GM12878 (cell line): Measurements from ENCODE around the gene UXT. TPM values are rescaled to one million over a fixed set of nuclear protein-coding genes. Genes with fewer than 3 reads are reported as not detected.

Source experiments
- BACH1 ChIP-seq: fragments of 450-650 bp; IDR thresholded peaks from 2 replicates; pipeline ENCODE4 v1.6.1; 2017; ENCODE audit warnings: mild to moderate bottlenecking, borderline replicate concordance
- BCL11A ChIP-seq: IDR thresholded peaks from 2 replicates; pipeline ENCODE4 v1.6.1; 2011; ENCODE audit warnings: low read depth, low read length
- BCL3 ChIP-seq: IDR thresholded peaks from 2 replicates; pipeline ENCODE4 v1.6.1; 2011; ENCODE audit warnings: borderline replicate concordance, low read depth, mild to moderate bottlenecking, moderate library complexity, low read length; ENCODE audit not compliant: insufficient read depth, poor library complexity, severe bottlenecking
- CBFB ChIP-seq: IDR thresholded peaks from 2 replicates; pipeline ENCODE4 v1.6.1; 2016; ENCODE audit warnings: antibody characterized with exemption, low read depth
- CBX5 ChIP-seq: sonication (generic); IDR thresholded peaks from 2 replicates; pipeline ENCODE4 v1.6.1; 2016; ENCODE audit warnings: low read depth, moderate library complexity, mild to moderate bottlenecking, inconsistent platforms
- CHD4 ChIP-seq: fragments of 200-600 bp; sonication (generic); IDR thresholded peaks from 2 replicates; pipeline ENCODE4 v1.6.1; 2016; ENCODE audit warnings: mild to moderate bottlenecking
- DPF2 ChIP-seq: fragments of 450-650 bp; IDR thresholded peaks from 2 replicates; pipeline ENCODE4 v1.6.1; 2017; ENCODE audit warnings: mild to moderate bottlenecking
- EED ChIP-seq: sonication (generic); IDR thresholded peaks from 2 replicates; pipeline ENCODE4 v1.6.1; 2016; ENCODE audit warnings: antibody characterized with exemption, low read depth
- EP300 ChIP-seq, 2 experiments: fragments of 150-350 bp in 1 of 2; IDR thresholded peaks; 2 replicates each; pipeline ENCODE4 v1.6.1; 2011 to 2012; ENCODE audit warnings: low read depth in 2 of 2, low read length in 2 of 2, borderline replicate concordance in 1 of 2, improper control_type of control experiment in 1 of 2, inconsistent platforms in 1 of 2; ENCODE audit not compliant: control insufficient read depth in 1 of 2
- ETV6 ChIP-seq, 2 experiments: fragments of 450-650 bp in 1 of 2; IDR thresholded peaks in 1 of 2; conservative IDR thresholded peaks in 1 of 2; 2 replicates each; pipeline ENCODE4 v1.6.1; 2014; ENCODE audit warnings: antibody characterized with exemption in 1 of 2, borderline replicate concordance in 1 of 2, low read depth in 1 of 2, mild to moderate bottlenecking in 1 of 2, moderate library complexity in 1 of 2
- FOXM1 ChIP-seq: IDR thresholded peaks from 2 replicates; pipeline ENCODE4 v1.6.1; 2012; ENCODE audit warnings: low read depth, mild to moderate bottlenecking, inconsistent platforms, low read length, moderate library complexity
- GABPA ChIP-seq: IDR thresholded peaks from 2 replicates; pipeline ENCODE4 v1.6.1; 2014; ENCODE audit warnings: antibody characterized with exemption, low read depth, mild to moderate bottlenecking, inconsistent platforms
- HCFC1 ChIP-seq: fragments of 150-350 bp; IDR thresholded peaks from 2 replicates; pipeline ENCODE4 v1.6.1; 2014; ENCODE audit warnings: low read length
- HDAC2 ChIP-seq: fragments of 200-600 bp; sonication (generic); IDR thresholded peaks from 2 replicates; pipeline ENCODE4 v1.6.1; 2017
- IKZF1 ChIP-seq: fragments of 450-650 bp; conservative IDR thresholded peaks from 2 replicates; pipeline ENCODE4 v1.6.1; 2017; ENCODE audit warnings: antibody characterized with exemption, mild to moderate bottlenecking
- MAX ChIP-seq: IDR thresholded peaks from 2 replicates; pipeline ENCODE4 v1.6.1; 2012; ENCODE audit warnings: low read depth, low read length, improper control_type of control experiment
- MEF2B ChIP-seq: fragments of 450-650 bp; IDR thresholded peaks from 2 replicates; pipeline ENCODE4 v1.6.1; 2018; ENCODE audit warnings: mild to moderate bottlenecking, moderate library complexity; ENCODE audit not compliant: partially characterized antibody, poor library complexity, severe bottlenecking
- NRF1 ChIP-seq: conservative IDR thresholded peaks from 2 replicates; pipeline ENCODE4 v1.6.1; 2011; ENCODE audit warnings: mild to moderate bottlenecking, low read depth, low read length, improper control_type of control experiment
- SIN3A ChIP-seq: IDR thresholded peaks from 2 replicates; pipeline ENCODE4 v1.6.1; 2012; ENCODE audit warnings: low read depth, low read length, improper control_type of control experiment
- SP1 ChIP-seq: IDR thresholded peaks from one replicate; pipeline ENCODE4 v1.6.1; 2011; ENCODE audit warnings: low read depth, low read length
- SRF ChIP-seq, 2 experiments: IDR thresholded peaks; 2 replicates each; pipeline ENCODE4 v1.6.1; 2011; ENCODE audit warnings: low read depth in 2 of 2, low read length in 2 of 2, mild to moderate bottlenecking in 1 of 2, moderate library complexity in 1 of 2
- TCF7 ChIP-seq: IDR thresholded peaks from 2 replicates; pipeline ENCODE4 v1.6.1; 2014; ENCODE audit warnings: antibody characterized with exemption, borderline replicate concordance
- YY1 ChIP-seq: IDR thresholded peaks from 2 replicates; pipeline ENCODE4 v1.6.1; 2011; ENCODE audit warnings: low read depth, mild to moderate bottlenecking, low read length
- ZNF207 ChIP-seq: fragments of 450-650 bp; IDR thresholded peaks from 2 replicates; pipeline ENCODE4 v1.6.1; 2014; ENCODE audit warnings: antibody characterized with exemption, mild to moderate bottlenecking, borderline replicate concordance
- polyA plus RNA-seq, 11 experiments: library from polyadenylated mRNA; depleted of rRNA in 4 of 11; unstranded in 6 of 11; stranded (reverse) in 5 of 11; fragments of >200 nt; fragmentation: Nextera tagmentation in 4 of 11; fragmentation: Illumina TruSeq in 1 of 11; extraction: Ambion mirVana in 4 of 11; extraction: Trizol in 1 of 11; gene quantifications; 1 replicate in 1 of 11; 2 replicates in 10 of 11; pipeline versions ENCODE4 v1.2.1 to v1.2.3, GENCODE V29; 2011 to 2016; ENCODE audit warnings: inconsistent platforms in 2 of 11, missing spikeins in 2 of 11, low read depth in 1 of 11
- total RNA-seq, 4 experiments: library from RNA; depleted of rRNA in 3 of 4; stranded (reverse); fragments of >200 nt in 3 of 4; fragmentation: Illumina TruSeq in 1 of 4; extraction: Trizol in 1 of 4; gene quantifications; 2 replicates each; pipeline versions ENCODE4 v1.2.1 to v1.2.3, GENCODE V29; 2013 to 2021
- TF ChIP-seq, protein P1 (sequence below): fragments of 450-650 bp; IDR thresholded peaks from 2 replicates; pipeline ENCODE4 v1.6.1; 2017; ENCODE audit warnings: mild to moderate bottlenecking, low read depth, inconsistent platforms; ENCODE audit not compliant: poor library complexity, severe bottlenecking
- TF ChIP-seq, protein P2 (sequence below): fragments of 450-650 bp; IDR thresholded peaks from 2 replicates; pipeline ENCODE4 v1.6.1; 2016; ENCODE audit warnings: mild to moderate bottlenecking
- TF ChIP-seq, protein P3 (sequence below): IDR thresholded peaks from 2 replicates; pipeline ENCODE4 v1.6.1; 2011; ENCODE audit warnings: mild to moderate bottlenecking, low read depth, low read length, moderate library complexity; ENCODE audit not compliant: insufficient replicate concordance

Gene UXT
- total and polyA plus RNA-seq, 10 of the 15 experiments (the other 5 are each of a cell fraction or from before 2014, with no cell fraction given) = 105 to 245 (median 206) TPM

DNA sequence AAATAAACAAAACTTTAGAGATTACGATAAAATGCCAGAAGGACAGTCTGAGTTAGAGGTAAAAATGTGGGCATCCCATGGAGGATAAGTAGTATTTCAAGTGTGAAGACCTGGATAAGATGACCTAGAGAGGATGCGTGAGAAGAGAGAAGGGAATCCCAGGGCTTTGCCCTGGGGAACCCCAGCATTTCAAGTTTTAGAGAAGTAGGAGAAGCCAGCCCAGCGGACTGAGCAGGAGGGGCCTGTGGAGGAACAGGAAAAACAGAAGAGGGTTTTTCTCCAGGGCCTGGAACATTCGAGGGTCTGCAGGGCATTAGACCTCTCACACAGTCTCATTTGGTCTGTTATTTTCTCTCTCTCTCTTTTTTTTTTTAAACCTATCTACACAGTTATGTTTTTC, 26.3 kb downstream of the UXT start (continued):
- TF ChIP-seq FOXM1 (no peak), ETV6 (conservative IDR thresholded peaks at IDR 0.05 in 1 of 2, IDR thresholded peaks at IDR 0.05 in 1 of 2; ENCODE audit: borderline replicate concordance in 1 of 2, low read depth in 1 of 2) (no peak), IKZF1 (peak; percentile 35), MEF2B (peak; percentile 75), NRF1 (no peak), CBX5 (no peak), CHD4 (no peak), SRF (IDR thresholded peaks at IDR 0.05; ENCODE audit: low read depth in 2 of 2, low read length in 2 of 2) (no peak), DPF2 (no peak), HDAC2 (no peak), TCF7 (no peak), EP300 (IDR thresholded peaks at IDR 0.05; ENCODE audit: borderline replicate concordance in 1 of 2, control insufficient read depth in 1 of 2, low read depth in 2 of 2, low read length in 2 of 2) (0 out of 4 replicates have a peak, but pooled peaks of 1 of the 2 experiments have one; percentile 17), CBFB (no peak), BACH1 (no peak), HCFC1 (no peak), ZNF207 (no peak), MAX (no peak), SP1 (no peak), BCL11A (no peak), SIN3A (no peak), GABPA (no peak), BCL3 (no peak), YY1 (no peak), EED (peak; percentile 45)
- TF ChIP-seq, protein P1, sequence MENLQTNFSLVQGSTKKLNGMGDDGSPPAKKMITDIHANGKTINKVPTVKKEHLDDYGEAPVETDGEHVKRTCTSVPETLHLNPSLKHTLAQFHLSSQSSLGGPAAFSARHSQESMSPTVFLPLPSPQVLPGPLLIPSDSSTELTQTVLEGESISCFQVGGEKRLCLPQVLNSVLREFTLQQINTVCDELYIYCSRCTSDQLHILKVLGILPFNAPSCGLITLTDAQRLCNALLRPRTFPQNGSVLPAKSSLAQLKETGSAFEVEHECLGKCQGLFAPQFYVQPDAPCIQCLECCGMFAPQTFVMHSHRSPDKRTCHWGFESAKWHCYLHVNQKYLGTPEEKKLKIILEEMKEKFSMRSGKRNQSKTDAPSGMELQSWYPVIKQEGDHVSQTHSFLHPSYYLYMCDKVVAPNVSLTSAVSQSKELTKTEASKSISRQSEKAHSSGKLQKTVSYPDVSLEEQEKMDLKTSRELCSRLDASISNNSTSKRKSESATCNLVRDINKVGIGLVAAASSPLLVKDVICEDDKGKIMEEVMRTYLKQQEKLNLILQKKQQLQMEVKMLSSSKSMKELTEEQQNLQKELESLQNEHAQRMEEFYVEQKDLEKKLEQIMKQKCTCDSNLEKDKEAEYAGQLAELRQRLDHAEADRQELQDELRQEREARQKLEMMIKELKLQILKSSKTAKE = no peak
- TF ChIP-seq, protein P2, sequence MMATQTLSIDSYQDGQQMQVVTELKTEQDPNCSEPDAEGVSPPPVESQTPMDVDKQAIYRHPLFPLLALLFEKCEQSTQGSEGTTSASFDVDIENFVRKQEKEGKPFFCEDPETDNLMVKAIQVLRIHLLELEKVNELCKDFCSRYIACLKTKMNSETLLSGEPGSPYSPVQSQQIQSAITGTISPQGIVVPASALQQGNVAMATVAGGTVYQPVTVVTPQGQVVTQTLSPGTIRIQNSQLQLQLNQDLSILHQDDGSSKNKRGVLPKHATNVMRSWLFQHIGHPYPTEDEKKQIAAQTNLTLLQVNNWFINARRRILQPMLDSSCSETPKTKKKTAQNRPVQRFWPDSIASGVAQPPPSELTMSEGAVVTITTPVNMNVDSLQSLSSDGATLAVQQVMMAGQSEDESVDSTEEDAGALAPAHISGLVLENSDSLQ = no peak
- TF ChIP-seq, protein P3, sequence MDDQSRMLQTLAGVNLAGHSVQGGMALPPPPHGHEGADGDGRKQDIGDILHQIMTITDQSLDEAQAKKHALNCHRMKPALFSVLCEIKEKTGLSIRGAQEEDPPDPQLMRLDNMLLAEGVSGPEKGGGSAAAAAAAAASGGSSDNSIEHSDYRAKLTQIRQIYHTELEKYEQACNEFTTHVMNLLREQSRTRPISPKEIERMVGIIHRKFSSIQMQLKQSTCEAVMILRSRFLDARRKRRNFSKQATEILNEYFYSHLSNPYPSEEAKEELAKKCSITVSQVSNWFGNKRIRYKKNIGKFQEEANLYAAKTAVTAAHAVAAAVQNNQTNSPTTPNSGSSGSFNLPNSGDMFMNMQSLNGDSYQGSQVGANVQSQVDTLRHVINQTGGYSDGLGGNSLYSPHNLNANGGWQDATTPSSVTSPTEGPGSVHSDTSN = no peak
